ENCODE measurements around the gene LYAR.
A peak's percentile ranks its signal among the peaks of the same experiment; 100 is the strongest.

The LYAR gene, protein sequence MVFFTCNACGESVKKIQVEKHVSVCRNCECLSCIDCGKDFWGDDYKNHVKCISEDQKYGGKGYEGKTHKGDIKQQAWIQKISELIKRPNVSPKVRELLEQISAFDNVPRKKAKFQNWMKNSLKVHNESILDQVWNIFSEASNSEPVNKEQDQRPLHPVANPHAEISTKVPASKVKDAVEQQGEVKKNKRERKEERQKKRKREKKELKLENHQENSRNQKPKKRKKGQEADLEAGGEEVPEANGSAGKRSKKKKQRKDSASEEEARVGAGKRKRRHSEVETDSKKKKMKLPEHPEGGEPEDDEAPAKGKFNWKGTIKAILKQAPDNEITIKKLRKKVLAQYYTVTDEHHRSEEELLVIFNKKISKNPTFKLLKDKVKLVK

DNA sequence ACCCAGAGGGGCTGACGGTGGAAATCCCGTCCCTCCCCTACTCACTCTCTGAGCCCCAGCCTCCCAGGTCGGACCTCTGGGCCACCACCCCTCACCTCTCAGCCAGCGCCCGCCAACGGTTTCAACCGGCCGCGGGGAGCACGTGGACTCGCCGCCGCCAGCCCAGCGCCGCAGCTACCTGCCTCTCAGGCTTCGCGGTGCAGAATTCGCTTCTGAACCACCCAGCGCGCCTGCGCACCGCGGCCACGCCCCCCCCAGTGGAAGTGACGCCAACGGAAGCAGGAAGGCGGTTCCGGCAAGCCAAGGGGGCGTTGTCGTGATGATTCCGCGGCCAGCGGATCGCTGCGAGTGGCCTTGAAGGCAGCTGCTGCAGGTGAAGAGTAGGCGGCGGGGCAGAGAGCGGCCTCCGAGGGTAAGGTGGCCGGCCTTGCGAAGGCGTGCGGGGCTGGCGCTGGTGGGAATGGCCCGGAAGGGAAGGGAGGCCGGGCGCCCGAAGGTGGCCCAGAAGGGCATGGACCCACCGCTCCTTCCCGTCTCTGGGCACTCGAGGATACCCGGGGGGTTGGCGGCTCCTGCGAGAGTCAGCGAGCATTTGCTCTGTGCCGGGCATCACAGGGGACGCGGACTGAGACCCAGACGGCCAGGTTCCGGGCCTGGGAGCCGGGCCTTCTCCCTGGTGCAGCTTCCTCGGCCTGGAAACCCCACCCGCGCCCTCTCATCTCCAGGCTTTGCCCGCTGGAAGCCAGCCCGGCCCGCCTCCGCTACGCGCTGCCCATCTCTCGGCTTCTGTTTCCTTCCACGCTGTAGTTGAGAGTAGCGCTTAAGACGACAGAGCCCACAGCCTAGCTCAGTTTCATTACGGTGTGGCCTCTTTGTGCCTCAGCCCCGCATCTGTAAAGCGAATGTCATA lies at the start of gene LYAR, which contains the start of gene ZBTB49:
LYAR (minus strand) TSS at position 214 of the 910 bp plus-strand sequence. CDS start 6,412 bp downstream, outside the sequence.
ZBTB49 (plus strand) TSS at position 311 of the 910 bp plus-strand sequence. CDS start 9,695 bp downstream, outside the sequence.
- peak; percentile 79 for DNase-seq

DNA sequence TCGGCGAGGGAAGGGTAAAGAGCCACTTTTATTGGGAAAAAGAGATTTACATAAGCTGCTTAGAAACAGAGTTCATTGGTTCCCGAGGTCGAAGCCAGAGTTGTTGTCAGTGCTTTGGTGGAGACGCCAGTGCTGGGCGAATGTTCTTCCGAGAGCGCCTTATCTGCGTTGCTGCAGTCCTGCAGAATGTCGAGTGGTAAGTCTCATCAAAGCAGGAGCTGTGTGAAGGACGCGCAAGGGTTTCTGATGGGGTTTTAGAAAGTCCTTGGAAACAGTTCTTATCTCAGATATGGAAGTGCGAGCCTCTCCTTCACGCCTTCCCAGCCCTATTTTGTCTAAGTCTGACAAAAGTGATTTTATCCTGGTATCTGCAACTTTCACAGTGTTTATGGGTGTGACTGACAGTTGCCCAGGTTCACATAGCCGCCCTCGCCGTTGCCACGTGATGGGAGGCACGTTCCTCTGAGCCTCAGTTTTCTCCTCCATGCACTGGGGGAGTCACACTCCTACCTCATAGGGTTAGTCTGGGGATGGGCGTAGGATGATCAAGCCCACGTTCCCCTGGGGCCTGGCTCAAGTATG lies 49.6 kb upstream of the LYAR start:
- DNase-seq, result no peak

DNA sequence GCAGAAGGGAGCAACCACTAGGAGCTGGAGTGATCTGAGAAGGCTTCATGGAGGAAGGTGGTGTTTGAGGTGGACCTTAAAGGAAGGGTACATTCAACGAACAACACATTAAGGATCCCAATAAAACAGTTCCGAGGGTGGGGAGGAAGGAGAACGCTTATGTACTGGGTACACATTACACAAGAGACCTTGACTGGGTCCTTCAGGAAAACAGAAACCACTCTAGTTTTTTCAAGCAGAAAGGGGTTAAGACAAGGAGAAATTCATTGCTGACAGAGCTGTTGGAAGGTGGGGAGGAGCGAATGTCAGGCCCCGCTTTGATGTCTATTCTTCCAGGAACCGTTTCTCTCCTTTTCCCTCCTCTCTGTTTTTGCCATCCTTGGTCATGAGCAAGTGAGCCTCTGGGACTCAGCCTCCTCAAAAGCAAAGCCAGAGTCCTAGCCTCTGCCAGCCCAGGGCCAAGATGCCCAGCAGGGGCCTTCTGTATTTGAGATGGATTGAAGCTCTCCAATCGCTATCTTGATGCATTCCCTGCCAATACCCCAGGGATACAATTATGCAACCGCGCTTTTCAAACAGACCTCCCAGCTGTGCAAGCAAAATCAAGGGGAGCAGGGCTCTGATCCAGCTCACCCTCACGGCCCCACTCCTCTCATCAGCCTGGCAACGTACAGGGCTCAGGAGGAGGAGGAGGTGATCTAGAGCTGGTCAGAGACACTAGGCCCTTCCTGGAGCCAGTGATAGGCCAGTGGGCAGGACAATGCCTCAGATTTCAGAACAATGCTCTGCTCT lies 48.5 kb upstream of the LYAR start:
- DNase-seq, result no peak

DNA sequence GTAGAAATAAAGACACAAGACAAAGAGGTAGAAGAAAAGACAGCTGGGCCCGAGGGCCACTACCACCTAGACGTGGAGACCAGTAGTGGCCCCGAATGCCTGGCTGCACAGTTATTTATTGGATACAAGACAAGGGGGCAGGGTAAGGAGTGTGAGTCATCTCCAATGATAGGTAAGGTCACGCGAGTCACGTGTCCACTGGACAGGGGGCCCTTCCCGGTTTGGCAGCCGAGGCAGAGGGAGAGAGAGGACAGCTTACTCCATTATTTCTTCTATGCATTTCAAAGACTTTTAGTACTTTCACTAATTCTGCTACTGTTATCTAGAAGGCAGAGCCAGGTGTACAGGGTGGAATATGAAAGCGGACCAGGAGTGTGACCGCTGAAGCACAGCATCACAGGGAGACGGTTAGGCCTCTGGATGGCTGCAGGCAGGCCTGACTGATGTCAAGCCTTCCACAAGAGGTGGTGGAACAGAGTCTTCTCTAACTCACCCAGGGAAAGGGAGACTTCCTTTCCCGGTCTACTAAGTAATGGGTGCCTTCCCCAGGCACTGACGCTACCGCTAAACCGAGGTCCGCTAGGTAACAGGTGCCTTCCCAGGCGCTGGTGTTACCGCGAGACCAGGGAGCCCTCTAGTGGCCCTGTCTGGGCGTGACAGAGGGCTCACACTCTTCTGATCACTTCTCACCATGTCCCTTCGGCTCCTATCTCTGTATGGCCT lies 45.0 kb upstream of the LYAR start:
- DNase-seq, result no peak

DNA sequence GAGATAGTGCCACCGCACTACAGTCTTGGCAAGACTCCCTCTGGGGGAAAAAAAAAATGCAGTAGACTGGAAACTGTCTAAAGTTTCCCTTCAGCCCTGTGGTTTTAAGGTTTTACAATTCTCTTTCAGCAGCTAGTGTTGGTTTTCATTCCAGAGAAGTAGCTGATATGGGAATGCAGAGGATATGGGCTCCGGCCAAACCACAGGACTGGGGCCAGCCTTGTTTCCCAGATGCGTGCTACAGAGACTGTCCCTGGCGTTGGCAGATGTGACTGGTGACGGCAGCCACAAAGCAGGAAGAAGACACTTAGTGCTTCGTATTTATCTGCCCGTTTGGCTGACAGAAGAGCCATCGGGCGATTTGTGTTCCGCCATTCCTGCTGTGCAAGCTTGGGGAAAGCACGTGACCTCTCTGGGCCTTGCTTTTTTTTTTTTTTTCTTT lies 43.3 kb upstream of the LYAR start:
- DNase-seq, result no peak

DNA sequence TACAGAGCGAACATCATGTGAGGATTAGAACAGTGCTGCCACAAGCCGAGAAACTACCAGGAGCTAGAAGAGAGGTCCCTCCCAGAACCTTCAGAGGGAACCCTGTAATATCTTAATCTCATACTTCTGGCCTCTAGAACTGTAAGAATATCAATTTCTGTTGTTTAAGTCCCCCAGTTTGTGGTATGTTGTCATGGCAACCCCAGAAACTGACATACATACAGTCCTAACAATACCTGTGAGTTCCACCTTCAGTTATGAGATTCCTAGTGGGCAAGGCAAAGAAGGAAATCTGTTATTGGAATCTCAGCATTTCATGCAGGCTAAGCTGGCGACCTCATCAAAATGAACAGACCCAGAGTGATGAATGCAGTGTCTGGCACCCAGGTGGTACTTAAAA lies 42.6 kb upstream of the LYAR start:
- no peak for DNase-seq

DNA sequence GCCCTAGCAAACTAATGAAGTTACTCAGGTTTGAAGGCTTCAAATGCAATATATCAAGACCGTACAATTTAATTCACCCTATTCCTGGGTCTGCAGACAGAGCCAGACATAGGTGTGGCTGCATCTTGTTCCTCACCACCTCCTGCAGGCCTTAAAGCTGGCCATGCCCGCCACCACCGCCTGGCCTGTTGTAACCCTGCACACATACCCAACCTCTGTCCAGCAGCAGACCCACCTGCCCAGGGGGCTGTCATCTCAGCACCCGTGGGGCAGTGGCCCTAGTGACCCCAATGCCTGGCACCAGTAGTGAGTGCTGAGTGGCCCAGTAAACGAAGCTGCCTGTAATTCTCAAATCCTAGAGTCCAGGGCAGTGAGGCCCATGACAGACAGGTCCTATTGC lies 40.8 kb upstream of the LYAR start:
- DNase-seq, result no peak

DNA sequence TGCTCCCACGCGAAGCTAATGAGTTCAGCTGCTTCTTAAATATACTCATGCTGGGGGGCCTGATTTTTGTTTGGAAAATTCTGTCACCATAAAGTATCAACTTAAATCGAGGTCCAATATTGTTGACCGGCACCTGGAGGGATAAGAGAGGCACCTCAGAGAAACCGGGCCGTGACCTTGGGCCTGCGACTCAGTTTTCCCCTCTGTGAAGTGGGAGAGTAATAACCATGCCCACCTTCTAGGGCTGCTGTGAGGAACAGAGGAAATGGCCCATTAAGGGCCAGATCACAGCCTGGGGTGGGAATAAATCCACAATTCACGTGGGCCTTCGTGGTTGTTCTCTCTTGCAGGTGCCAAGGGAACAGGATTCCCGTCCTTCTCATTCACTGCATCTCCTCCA lies 39.5 kb upstream of the LYAR start:
- DNase-seq, result no peak

DNA sequence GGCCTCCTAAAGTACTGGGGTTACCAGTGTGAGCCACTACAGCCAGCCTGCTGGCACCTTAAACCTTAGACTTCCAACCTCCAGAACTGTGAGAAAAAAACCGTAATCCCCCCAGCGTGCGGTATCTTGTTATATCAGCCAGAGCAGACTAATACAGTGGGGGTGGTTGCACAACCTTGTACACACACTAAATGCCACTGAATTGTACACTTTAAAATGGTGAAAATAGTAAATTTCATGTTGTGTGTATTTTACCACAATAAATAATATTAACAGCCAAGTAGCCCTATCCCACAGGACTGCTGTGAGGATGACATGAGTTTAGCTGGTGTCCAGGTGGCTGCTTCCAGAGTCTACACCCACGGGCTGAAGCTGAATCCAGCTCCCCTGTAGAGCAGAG lies 38.9 kb upstream of the LYAR start:
- DNase-seq, result no peak

DNA sequence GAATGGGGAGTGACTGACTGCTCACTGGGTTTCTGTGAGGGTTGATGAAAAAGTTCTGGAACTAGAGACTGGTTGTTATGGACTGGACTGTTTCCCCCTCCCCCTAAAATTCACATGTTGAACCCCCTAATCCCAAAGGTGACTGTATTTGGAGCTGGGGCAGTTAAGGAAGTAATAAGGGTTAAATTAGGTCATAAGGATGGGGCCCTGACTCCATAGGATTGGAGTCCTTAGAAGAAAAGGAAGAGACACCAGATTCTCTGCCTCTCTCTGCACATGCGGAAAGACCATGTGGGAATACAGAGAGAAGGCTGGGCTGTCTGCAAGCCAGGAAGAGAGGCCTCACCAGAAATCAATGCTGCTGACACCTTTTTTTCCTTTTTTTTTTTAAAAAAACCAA lies 38.3 kb upstream of the LYAR start:
- DNase-seq, result no peak

DNA sequence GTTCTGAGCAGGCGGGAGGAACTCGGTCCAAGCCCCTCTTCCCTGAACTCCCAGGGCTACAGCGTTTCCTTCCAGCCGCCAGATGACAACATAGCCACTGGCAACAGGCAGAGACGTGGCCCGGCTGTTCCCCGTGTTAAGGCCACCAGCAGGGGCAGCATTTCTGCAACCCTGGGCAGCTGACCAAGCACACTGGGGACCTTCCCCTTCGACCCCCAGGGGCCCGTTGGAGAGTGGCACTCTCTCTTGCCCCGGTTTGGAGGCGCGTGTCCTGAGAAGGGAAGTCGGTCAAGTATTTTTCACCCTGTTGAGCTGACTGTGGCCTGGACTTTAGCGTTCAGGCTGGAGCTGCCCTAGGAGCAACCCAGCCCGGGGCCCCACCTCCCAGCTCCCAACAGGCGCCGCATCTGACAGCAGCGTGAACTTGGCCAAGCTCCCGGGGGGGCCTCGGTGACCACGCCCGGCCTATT lies 37.7 kb upstream of the LYAR start:
- DNase-seq, result no peak

DNA sequence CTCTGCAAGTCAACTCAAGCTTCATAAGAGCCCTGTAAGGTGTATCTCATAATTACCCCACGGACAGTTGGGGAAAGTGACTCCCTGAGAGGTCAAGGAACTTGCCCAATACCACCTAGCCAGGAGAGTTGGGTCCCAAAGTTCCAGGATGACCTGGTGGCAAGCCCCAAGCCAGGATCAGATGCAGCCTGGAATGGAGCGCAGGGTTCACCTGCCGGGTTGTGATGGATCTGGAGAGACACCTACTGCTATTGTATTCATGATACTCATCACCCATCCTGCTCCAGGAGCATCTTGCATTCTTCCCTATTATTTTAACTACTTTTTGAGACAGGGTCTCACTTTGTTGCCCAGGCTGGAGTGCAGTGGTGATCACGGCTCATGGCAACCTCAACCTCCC lies 36.2 kb upstream of the LYAR start:
- no peak for DNase-seq

DNA sequence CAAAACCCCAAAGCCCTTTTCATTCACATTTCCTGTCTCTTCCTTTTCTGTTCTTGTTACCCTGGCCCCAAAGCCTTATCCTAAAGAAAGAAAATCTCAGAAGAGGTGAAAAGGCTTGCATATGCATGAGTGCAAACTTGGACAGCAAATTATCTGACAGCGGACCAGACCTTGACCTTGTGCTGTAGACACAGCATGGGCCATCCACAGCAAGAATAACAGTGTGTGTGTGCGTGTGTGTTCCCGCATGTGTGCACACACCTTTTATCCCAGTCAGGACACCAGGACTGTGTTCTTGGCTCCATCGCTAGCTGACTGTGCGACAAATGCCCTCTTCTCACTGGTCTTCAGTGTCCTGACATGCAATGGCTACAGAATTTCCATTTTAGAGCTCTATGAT lies 35.4 kb upstream of the LYAR start:
- no peak for DNase-seq

DNA sequence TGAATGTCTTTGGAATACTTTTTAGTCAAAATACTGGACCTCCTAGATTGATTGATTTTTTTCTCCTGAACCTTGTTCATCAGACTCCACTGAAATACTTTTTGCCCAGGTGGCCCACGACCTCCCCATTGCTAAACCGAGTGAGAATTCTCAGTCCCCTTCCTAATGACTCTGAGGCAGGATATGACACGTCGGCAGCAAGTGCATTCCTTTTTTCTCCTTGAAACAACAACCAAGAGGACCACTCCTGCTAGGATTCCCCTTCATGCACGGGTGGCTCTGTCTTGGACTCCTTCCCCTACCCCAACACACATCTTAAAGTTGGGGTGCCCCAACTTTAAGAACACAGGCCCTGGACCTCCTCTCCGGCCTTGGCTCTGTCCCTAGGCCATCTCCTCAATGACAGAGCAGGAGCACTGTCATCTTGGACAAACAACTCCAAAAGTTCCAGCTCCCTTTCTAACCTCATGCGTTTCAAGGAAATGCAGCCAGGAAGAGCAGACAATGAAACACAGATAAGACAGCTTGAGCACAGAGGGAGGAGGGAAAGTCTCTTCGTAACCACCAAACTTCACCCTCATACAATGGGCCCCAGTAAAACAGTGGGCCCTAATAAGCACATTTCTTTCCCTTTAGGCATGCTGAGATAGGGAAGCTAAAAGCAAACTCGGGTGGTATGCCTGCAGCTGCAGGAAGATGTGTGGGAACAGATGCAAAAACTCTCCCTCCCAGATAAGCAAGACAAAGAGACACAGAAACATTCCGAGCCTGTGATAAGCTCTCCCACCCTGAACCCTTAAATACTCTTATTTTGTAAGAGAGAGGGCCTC lies 34.0 kb upstream of the LYAR start:
- no peak for DNase-seq

DNA sequence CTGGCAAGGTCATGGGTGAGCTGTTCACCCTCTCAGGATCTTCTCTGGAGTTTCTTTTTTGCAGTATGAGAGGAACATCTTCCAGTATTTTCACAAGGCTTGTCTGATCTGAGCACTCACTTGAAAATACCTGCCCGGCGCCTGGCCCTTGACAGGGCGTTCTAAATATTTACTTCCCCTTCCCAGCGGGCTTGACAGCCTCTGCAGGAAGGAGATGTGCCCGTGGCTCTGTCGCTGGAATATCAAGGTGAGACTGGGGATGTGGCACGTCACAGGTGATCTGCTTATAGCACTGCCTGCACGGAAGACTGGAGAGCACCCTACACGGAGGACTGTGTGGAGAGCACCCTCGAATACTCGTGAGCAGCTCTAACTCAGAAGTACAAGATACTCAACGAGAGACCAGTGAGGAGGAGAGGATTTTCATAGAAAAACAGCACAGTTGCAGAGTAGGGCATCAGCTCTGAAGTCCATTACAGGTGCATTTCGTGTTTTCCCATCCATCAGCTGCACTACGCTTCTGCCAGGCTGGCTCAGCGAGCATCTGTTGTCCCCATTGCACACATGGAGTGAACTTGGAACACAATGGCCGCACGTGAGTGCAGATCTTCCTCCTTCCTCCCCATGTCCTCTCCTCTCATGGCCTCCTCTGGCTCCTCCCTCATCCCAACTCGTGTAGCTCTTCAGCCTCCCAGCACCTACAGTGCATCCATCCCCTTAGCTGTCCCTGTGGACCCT lies 32.2 kb upstream of the LYAR start:
- no peak for DNase-seq

DNA sequence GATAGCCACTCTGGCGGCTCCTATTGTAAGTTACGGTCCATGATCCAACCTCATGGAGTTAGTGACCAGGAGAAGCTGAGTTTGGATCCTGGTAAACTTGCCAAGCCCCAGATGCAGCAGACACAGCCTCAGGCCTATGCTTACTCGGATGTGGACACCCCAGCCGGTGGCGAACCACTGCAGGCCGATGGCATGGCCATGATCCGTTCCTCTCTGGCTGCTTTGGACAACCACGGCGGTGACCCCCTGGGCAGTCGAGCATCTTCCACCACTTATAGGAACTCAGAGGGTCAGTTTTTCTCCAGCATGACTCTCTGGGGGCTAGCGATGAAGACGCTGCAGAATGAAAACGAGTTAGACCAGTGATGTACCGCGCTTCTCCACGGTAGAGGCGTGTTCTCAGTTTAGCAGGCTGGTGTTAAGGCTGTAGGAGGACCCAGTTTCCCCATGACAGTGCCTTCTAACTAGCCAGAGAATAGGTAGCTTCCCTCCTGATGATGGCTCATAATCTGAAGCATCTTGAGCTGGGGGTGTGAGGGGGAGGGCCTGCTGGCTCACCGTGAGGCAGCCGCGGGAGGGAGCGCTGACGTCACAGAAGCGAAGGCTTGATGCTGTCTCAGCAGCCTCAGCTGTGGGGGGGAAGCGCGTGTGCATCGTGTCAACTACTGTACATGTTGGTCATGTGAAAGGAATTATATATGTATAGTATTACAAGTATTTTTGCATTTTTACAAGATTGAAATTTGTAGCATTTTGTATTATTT lies 31.2 kb upstream of the LYAR start:
- DNase-seq, result no peak

DNA sequence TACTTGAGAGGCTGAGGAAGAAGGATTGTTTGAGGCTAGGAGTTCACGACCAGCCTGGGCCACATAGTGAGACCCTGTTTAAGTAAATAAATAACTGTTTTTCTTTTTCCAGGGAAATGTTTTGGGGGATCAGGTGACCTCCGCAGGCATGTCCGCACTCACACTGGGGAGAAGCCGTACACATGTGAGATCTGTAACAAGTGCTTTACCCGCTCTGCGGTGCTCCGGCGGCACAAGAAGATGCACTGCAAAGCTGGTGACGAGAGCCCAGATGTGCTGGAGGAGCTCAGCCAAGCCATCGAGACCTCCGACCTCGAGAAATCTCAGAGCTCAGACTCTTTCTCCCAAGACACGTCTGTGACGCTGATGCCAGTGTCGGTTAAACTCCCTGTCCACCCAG lies 30.6 kb upstream of the LYAR start:
- no peak for DNase-seq

DNA sequence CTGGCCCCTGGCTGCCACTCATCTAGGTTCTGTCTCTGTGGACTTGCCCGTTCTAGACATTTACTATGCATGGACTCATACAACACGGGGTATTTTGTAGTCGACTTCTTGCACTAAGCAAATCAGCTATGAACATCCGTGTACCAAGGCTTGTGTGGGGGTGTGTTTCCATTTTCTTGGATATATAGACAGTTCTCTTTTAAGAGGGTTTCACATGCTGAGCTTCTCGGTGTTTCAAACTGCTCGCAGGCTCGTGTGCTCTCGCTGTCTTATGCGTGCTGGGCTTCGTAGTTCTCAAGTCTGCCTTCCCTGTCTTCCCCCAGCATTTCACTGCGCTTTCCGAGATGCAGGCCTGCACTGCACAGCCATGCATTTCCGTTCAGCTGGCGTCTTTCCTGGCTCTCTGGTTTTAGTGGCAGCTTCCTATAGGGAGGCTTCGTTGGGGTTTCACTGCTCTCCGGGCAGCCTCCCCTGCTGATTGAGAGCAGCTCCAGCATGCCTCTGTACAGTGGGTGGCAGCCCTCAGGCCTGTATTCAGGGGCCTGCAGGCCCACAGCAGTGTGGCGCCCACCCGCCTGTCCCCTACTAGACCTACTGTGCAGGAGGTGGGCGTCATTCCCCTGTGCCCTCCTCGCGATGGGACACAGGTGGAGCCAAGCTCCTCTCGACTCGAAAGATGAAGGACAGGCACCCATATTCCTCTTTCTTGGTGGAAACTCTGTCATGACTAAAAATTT lies 27.7 kb upstream of the LYAR start:
- no peak for DNase-seq

DNA sequence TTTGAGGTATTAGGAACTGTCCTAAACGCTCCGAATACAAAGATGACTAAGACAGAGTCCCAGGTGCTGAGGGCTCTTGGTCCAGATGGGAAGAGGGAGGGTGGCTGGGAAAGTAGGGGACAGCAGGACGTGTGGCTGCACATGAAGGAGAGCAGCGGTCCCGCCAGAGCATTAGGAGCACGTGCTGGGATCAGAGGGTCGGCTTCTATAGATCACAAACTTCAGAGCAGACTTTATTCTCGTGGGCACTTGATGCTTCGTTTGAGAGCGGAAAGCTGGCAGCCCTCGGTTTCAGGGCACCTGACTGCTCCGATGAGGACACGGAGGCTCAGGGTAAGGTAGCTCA lies 26.2 kb upstream of the LYAR start:
- DNase-seq, result no peak

Measured in GDM1 (cell line).